ENCODE data around the gene DCST2.
A peak's percentile ranks its signal among the peaks of the same experiment; 100 is the strongest.

DCST2 gene

GRCh38 chr1:155009742-155010141 lies 23.8 kb downstream of the DCST2 start:
- no peak for TF ChIP-seq CTCF (conservative IDR thresholded peaks at IDR 0.05)
- H3K27ac ChIP-seq, result peak overlapping the region; percentile 100

DNA sequence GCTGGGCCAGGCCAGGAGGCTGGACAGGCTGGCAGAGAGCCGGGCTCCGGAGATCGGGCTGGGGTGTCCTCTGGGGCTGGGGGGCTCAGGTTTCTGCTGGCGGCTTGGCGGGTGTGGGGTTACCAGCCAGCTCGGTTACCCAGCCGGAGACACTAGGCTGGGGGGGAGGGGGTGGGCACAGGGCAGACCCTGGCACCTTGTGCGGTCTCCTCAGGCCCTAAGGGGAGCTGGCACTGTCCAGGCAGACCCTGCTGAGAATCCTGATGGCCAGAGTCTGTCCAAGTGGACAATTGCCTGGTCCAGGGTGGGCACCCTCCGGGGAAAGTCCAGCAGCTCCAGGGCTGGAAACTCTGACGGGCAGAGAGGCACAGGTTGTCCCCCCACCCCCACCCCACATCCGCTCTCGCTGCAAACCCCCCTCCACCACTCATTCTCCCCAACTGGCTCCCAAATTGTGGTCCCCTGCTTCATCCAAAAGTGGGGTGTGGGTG lies 24.3 kb downstream of the DCST2 start:
- peak overlapping the region; percentile 100 for H3K27ac ChIP-seq
- TF ChIP-seq CTCF (conservative IDR thresholded peaks at IDR 0.05), result no peak

GRCh38 chr1:155008015-155008941 lies 25.3 kb downstream of the DCST2 start:
- H3K27ac ChIP-seq, result peak overlapping the region; percentile 100
- no peak for TF ChIP-seq CTCF (conservative IDR thresholded peaks at IDR 0.05)

GRCh38 chr1:155007251-155007828 lies 26.2 kb downstream of the DCST2 start:
- peak overlapping the region; percentile 100 for H3K27ac ChIP-seq
- TF ChIP-seq CTCF (conservative IDR thresholded peaks at IDR 0.05), result no peak

DNA sequence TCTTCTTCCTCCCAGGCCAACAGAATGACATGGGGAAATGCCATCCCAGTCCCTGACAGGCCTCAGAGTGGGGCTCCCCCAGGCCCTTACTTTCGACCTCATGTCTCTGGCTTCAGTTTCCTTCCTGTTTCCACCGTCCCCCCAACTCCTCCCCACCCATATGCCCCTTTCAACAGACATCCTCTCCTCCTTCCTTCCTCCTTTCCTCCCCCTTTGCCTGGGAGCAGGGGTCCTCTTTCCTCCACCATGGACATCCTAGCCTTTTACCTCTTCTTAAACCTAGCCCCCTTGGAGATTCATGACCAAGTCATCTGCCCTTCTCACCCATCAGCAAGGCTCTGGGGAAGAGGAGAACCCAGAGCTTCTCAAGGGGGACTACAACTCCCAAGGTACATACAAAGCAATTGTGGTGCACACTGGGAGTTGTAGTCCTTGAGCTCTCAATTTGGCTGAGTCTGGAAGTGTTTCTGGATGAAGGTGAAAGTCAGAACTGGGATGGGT lies 26.9 kb downstream of the DCST2 start:
- no peak for TF ChIP-seq CTCF (conservative IDR thresholded peaks at IDR 0.05)
- H3K27ac ChIP-seq, result peak overlapping the region; percentile 100

- no peak for TF ChIP-seq CTCF (conservative IDR thresholded peaks at IDR 0.05)
- H3K27ac ChIP-seq, result peak overlapping the region; percentile 100
Measured at GRCh38 chr1:155005076-155006011, 28.2 kb downstream of the DCST2 start.

Measured in VCaP (cell line).